HepG2 (cell line): ENCODE data around the gene CAMTA2. TPM values are rescaled to one million over a fixed set of nuclear protein-coding genes. Genes with fewer than 3 reads are reported as not detected.
A peak's percentile ranks its signal among the peaks of the same experiment; 100 is the strongest.

Source experiments
- AGO1 ChIP-seq: fragments of 200-400 bp; formaldehyde crosslinking; IDR thresholded peaks from 2 replicates; pipeline ENCODE4 v1.6.1; 2017; ENCODE audit warnings: mild to moderate bottlenecking, low read depth, low read length, moderate library complexity; ENCODE audit not compliant: poor library complexity, severe bottlenecking
- CHCHD3 ChIP-seq: sonication (generic); formaldehyde crosslinking; IDR thresholded peaks from 2 replicates; pipeline ENCODE4 v1.8.0; 2022; ENCODE audit warnings: mild to moderate bottlenecking, missing genetic modification reagents, moderate library complexity
- CREBL2 ChIP-seq: sonication (generic); formaldehyde crosslinking; IDR thresholded peaks from 2 replicates; pipeline ENCODE4 v1.8.1; 2023; ENCODE audit warnings: missing genetic modification reagents, mild to moderate bottlenecking, borderline replicate concordance
- ELF4 ChIP-seq: sonication (generic); formaldehyde crosslinking; IDR thresholded peaks from 2 replicates; pipeline ENCODE4 v1.5.0; 2020; ENCODE audit warnings: missing genetic modification reagents, mild to moderate bottlenecking, moderate library complexity, borderline replicate concordance
- ELK4 ChIP-seq: sonication (generic); formaldehyde crosslinking; IDR thresholded peaks from 2 replicates; pipeline ENCODE4 v1.9.0; 2021; ENCODE audit warnings: missing genetic modification reagents, borderline replicate concordance
- EP300 ChIP-seq, 3 experiments: sonication (generic) in 1 of 3; formaldehyde crosslinking in 1 of 3; IDR thresholded peaks; 2 replicates each; pipeline versions ENCODE4 v1.5.1 to v1.6.1; 2011 to 2020; ENCODE audit warnings: low read depth in 2 of 3, low read length in 2 of 3, borderline replicate concordance in 1 of 3, improper control_type of control experiment in 1 of 3, mild to moderate bottlenecking in 1 of 3, missing genetic modification reagents in 1 of 3, moderate library complexity in 1 of 3
- HBP1 ChIP-seq: IDR thresholded peaks from 2 replicates; pipeline ENCODE4 v1.6.1; 2016; ENCODE audit warnings: low read depth, control low read depth
- HMG20A ChIP-seq: IDR thresholded peaks from 2 replicates; pipeline ENCODE4 v1.6.1; 2016; ENCODE audit warnings: borderline replicate concordance
- IRF9 ChIP-seq: sonication (generic); formaldehyde crosslinking; IDR thresholded peaks from 2 replicates; pipeline ENCODE4 v1.8.0; 2022; ENCODE audit warnings: missing genetic modification reagents, mild to moderate bottlenecking, borderline replicate concordance
- MXD3 ChIP-seq: IDR thresholded peaks from 2 replicates; pipeline ENCODE4 v1.6.1; 2016; ENCODE audit warnings: mild to moderate bottlenecking, missing biosample characterization, missing genetic modification reagents
- PBX2 ChIP-seq: IDR thresholded peaks from 2 replicates; pipeline ENCODE4 v1.6.1; 2016; ENCODE audit warnings: control low read depth
- TRIM24 ChIP-seq: sonication (generic); formaldehyde crosslinking; IDR thresholded peaks from 2 replicates; pipeline ENCODE4 v1.8.0; 2022; ENCODE audit warnings: mild to moderate bottlenecking, missing genetic modification reagents
- ZBTB7A ChIP-seq: sonication (generic); formaldehyde crosslinking; IDR thresholded peaks from 2 replicates; pipeline ENCODE4 v1.8.0; 2022; ENCODE audit warnings: mild to moderate bottlenecking, missing genetic modification reagents
- ZNF441 ChIP-seq: sonication (generic); formaldehyde crosslinking; IDR thresholded peaks from 2 replicates; pipeline ENCODE4 v1.7.0; 2021; ENCODE audit warnings: missing genetic modification reagents, borderline replicate concordance
- ZNF460 ChIP-seq: sonication (generic); formaldehyde crosslinking; IDR thresholded peaks from 2 replicates; pipeline ENCODE4 v1.5.1; 2020; ENCODE audit warnings: missing genetic modification reagents, mild to moderate bottlenecking, borderline replicate concordance
- ZNF543 ChIP-seq: sonication (generic); formaldehyde crosslinking; IDR thresholded peaks from 2 replicates; pipeline ENCODE4 v1.4.0; 2020; ENCODE audit warnings: mild to moderate bottlenecking, missing genetic modification reagents
- ZNF639 ChIP-seq: conservative IDR thresholded peaks from 2 replicates; pipeline ENCODE4 v1.6.1; 2018; ENCODE audit warnings: missing genetic modification reagents
- ZNF773 ChIP-seq: sonication (generic); formaldehyde crosslinking; IDR thresholded peaks from 2 replicates; pipeline ENCODE4 v1.4.0; 2020; ENCODE audit warnings: missing genetic modification reagents, borderline replicate concordance
- ZNF788 ChIP-seq: sonication (generic); formaldehyde crosslinking; IDR thresholded peaks from 2 replicates; pipeline ENCODE4 v1.5.0; 2020; ENCODE audit warnings: mild to moderate bottlenecking, missing genetic modification reagents, borderline replicate concordance
- ZNF790 ChIP-seq: sonication (generic); formaldehyde crosslinking; IDR thresholded peaks from 2 replicates; pipeline ENCODE4 v1.8.0; 2022; ENCODE audit warnings: missing genetic modification reagents, mild to moderate bottlenecking, borderline replicate concordance
- polyA plus RNA-seq, 8 experiments: library from polyadenylated mRNA; depleted of rRNA in 3 of 8; stranded (reverse) in 7 of 8; unstranded in 1 of 8; fragments of >200 nt; fragmentation: Illumina TruSeq in 4 of 8; extraction: Trizol in 4 of 8; gene quantifications; 2 replicates each; pipeline versions ENCODE4 v1.2.1 to v1.2.3, GENCODE V29; 2011 to 2016; ENCODE audit warnings: low read depth in 4 of 8, missing spikeins in 1 of 8, mixed read lengths in 1 of 8; ENCODE audit not compliant: insufficient read depth in 1 of 8
- total RNA-seq, 5 experiments: library from RNA; depleted of rRNA; stranded (reverse); fragments of >200 nt; fragmentation: Illumina TruSeq; extraction: Trizol; gene quantifications; 2 replicates each; pipeline ENCODE4 v1.2.3, GENCODE V29; 2016; ENCODE audit warnings: low read depth in 1 of 5

Gene CAMTA2
- total and polyA plus RNA-seq, 2 of the 13 experiments (the other 11 are each of a cell fraction or from before 2014, with no cell fraction given), result 4.1 to 7.1 TPM

- TF ChIP-seq ELF4 (CRISPR knock-in tag) (peak; percentile 68; the same call in 1 of the 2 replicates), ZNF639 (peak; percentile 36; the same call in 1 of the 2 replicates), EP300 (IDR thresholded peaks at IDR 0.05; ENCODE audit: low read depth in 2 of 2, low read length in 2 of 2) (no peak), EP300 (CRISPR knock-in tag; IDR thresholded peaks at IDR 0.05; ENCODE audit: borderline replicate concordance) (no peak), ELK4 (CRISPR knock-in tag) (no peak), PBX2 (CRISPR knock-in tag) (no peak), MXD3 (CRISPR knock-in tag) (0 out of 2 replicates have a peak, but pooled peaks have one; percentile 19), ZNF460 (no peak), ZNF790 (CRISPR knock-in tag) (no peak), CHCHD3 (CRISPR knock-in tag) (peak; percentile 90; the same call in 1 of the 2 replicates), HBP1 (CRISPR knock-in tag) (no peak), CREBL2 (CRISPR knock-in tag) (0 out of 2 replicates have a peak, but pooled peaks have one; percentile 17), ZNF773 (CRISPR knock-in tag) (0 out of 2 replicates have a peak, but pooled peaks have one; percentile 53), IRF9 (0 out of 2 replicates have a peak, but pooled peaks have one; percentile 41), HMG20A (CRISPR knock-in tag) (no peak), ZNF441 (peak; percentile 50; the same call in 1 of the 2 replicates), ZNF543 (CRISPR knock-in tag) (peak; percentile 44; the same call in 1 of the 2 replicates), ZBTB7A (CRISPR knock-in tag) (peak; percentile 35; the same call in 1 of the 2 replicates), ZNF788 (CRISPR knock-in tag) (peak; percentile 75; the same call in 1 of the 2 replicates), AGO1 (peak; percentile 51), TRIM24 (no peak)
Measured at GRCh38 chr17:4947411-4948165, 39.9 kb downstream of the CAMTA2 start (continued).
